Uterus (tissue), 2 donors: ENCODE data around the gene MPPED1.

Experiments
- POLR2A ChIP-seq, 2 donors: fragments of 450-650 bp; IDR thresholded peaks; one replicate each; pipeline ENCODE4 v1.6.1; 2016; ENCODE audit warnings: antibody characterized with exemption in 2 of 2, mild to moderate bottlenecking in 1 of 2, moderate library complexity in 1 of 2
- TF ChIP-seq, protein P1 (sequence below), 4 experiments: fragments of 200-600 bp in 2 of 4; fragments of 450-650 bp in 2 of 4; sonication (generic) in 2 of 4; IDR thresholded peaks; one replicate each; pipeline ENCODE4 v1.5.1; 2016 to 2019; ENCODE audit warnings: antibody characterized with exemption in 4 of 4, mild to moderate bottlenecking in 2 of 4, moderate library complexity in 1 of 4

DNA sequence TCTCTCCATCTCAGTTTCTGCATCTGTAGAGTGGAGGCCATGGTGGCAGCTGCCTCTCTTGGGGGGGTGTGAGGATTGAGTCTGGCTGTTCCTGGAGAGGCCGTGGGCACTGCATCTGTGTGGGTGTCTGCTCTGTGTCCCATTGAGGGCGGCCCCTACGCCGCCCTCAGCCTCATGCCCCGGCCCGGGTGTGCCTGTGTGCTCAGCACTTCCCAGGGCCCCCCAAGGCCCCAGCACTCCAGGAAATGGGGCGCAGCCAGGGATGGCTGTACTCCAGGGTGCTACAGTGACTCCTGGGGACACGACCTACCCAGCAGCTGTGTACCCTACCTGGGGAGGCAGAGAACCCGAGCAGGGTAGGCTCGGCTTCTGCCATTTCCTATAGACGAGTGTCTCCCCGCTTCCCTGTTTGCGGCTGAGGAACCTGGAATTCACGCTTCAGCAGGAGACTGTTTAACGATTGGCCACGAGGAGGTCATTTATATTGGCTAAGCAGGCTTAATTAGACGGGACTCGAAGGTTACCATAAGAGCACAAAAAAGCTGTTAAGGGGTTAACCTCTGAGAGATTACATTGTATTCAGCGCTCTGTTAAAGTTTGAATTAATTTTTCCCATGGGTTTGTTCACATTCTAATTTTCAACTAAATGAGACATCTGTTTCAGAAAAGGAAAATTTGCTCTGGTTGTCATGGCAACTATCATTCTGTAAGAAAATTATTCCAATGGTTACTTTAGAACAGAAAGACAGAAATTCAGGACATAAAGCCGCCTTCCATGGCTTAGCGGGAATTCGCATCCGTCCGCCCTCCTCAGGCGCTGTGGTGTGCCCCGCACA, 76.4 kb downstream of the MPPED1 start:
- TF ChIP-seq, protein P1, sequence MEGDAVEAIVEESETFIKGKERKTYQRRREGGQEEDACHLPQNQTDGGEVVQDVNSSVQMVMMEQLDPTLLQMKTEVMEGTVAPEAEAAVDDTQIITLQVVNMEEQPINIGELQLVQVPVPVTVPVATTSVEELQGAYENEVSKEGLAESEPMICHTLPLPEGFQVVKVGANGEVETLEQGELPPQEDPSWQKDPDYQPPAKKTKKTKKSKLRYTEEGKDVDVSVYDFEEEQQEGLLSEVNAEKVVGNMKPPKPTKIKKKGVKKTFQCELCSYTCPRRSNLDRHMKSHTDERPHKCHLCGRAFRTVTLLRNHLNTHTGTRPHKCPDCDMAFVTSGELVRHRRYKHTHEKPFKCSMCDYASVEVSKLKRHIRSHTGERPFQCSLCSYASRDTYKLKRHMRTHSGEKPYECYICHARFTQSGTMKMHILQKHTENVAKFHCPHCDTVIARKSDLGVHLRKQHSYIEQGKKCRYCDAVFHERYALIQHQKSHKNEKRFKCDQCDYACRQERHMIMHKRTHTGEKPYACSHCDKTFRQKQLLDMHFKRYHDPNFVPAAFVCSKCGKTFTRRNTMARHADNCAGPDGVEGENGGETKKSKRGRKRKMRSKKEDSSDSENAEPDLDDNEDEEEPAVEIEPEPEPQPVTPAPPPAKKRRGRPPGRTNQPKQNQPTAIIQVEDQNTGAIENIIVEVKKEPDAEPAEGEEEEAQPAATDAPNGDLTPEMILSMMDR (IDR thresholded peaks at IDR 0.05), result no peak
- no peak for TF ChIP-seq POLR2A (IDR thresholded peaks at IDR 0.05)
